Endothelial cell of umbilical vein (primary cell): Measurements from ENCODE around the gene TSR1. TPM values are rescaled to one million over a fixed set of nuclear protein-coding genes. Genes with fewer than 3 reads are reported as not detected.

Experiments
- BruUV-seq: library from RNA; stranded (reverse); fragments of 400-500 nt; replicated peaks from 2 replicates; lab custom pipeline; 2021; lab: Mats Ljungman, UMichigan
- CTCF ChIA-PET: fragments of 300-600, 350-600 bp; sonication (Branson Sonifier 250); formaldehyde crosslinking; loops from one replicate; lab custom pipeline; 2021; ENCODE audit warnings: antibody characterized with exemption, inconsistent platforms; lab: Charles Lee
- POLR2A ChIA-PET: fragments of 300-600, 350-600 bp; sonication (Branson Sonifier 250); formaldehyde crosslinking; loops from one replicate; lab custom pipeline; 2021; ENCODE audit warnings: antibody characterized with exemption, inconsistent platforms; lab: Charles Lee
- DNase-seq: peaks from one replicate; pipeline ENCODE4 v3.0.0-alpha.2; 2011; ENCODE audit warnings: low read depth, low spot score
- FAIRE-seq: peaks from 2 replicates; lab custom pipeline; 2011; peaks lifted over from hg19 to GRCh38; lab: Jason Lieb, UNC
- H2AFZ ChIP-seq: 2 replicates; pipeline ENCODE4 v1.6.0; 2012; ENCODE audit warnings: low read depth, low read length, control low read depth, inconsistent platforms
- H3K27ac ChIP-seq: 2 replicates; pipeline ENCODE4 v1.5.1; 2011; ENCODE audit warnings: low read depth, mild to moderate bottlenecking, control low read depth, low read length, moderate library complexity; ENCODE audit not compliant: insufficient read depth
- H3K27me3 ChIP-seq, 2 experiments: 2 replicates each; pipeline versions ENCODE4 v1.6.0 to v1.6.1; 2011; ENCODE audit warnings: low read length in 2 of 2, mixed read lengths in 1 of 2; ENCODE audit not compliant: control insufficient read depth in 2 of 2, insufficient read depth in 2 of 2
- H3K36me3 ChIP-seq, 2 experiments: 2 replicates in 1 of 2; 3 replicates in 1 of 2; pipeline ENCODE4 v1.5.1; 2011; ENCODE audit warnings: low read length in 2 of 2, mild to moderate bottlenecking in 1 of 2, moderate library complexity in 1 of 2; ENCODE audit not compliant: control insufficient read depth in 2 of 2, insufficient read depth in 2 of 2; ENCODE audit errors: extremely low read depth in 1 of 2
- H3K4me1 ChIP-seq: 3 replicates; pipeline ENCODE4 v1.5.1; 2011; ENCODE audit warnings: mild to moderate bottlenecking, low read length; ENCODE audit not compliant: control insufficient read depth, insufficient read depth; ENCODE audit errors: extremely low read depth
- H3K4me2 ChIP-seq: 2 replicates; pipeline ENCODE4 v1.6.1; 2011; ENCODE audit warnings: low read length, control low read depth, mixed read lengths; ENCODE audit not compliant: insufficient read depth
- H3K4me3 ChIP-seq, 3 experiments: fragments of 200-600 bp in 1 of 3; sonication (generic), shearing (Covaris generic) in 1 of 3; replicated peaks in 1 of 3; 2 replicates each; pipeline ENCODE4 v1.5.1; 2011 to 2016; ENCODE audit warnings: control low read depth in 3 of 3, low read length in 3 of 3, mild to moderate bottlenecking in 2 of 3, inconsistent platforms in 1 of 3, low read depth in 1 of 3, moderate library complexity in 1 of 3; ENCODE audit not compliant: insufficient read depth in 1 of 3
- H3K79me2 ChIP-seq: 2 replicates; pipeline ENCODE4 v1.6.0; 2012; ENCODE audit warnings: low read length, inconsistent platforms; ENCODE audit not compliant: control insufficient read depth, insufficient read depth
- H3K9ac ChIP-seq: replicated peaks from 2 replicates; pipeline ENCODE3; 2011; ENCODE audit warnings: low read length, control low read depth; ENCODE audit not compliant: insufficient read depth; ENCODE audit errors: extremely low read depth
- H3K9me1 ChIP-seq: replicated peaks from 3 replicates; pipeline ENCODE4 v1.6.0; 2011; ENCODE audit warnings: mild to moderate bottlenecking, low read length; ENCODE audit not compliant: control insufficient read depth, insufficient read depth; ENCODE audit errors: extremely low read depth
- H3K9me3 ChIP-seq: replicated peaks from 2 replicates; pipeline ENCODE4 v1.5.1; 2012; ENCODE audit warnings: low read length, inconsistent platforms; ENCODE audit not compliant: control insufficient read depth, insufficient read depth
- H4K20me1 ChIP-seq: replicated peaks from 2 replicates; pipeline ENCODE3; 2011; ENCODE audit warnings: mild to moderate bottlenecking, low read length; ENCODE audit not compliant: control insufficient read depth, insufficient read depth; ENCODE audit errors: extremely low read depth
- CTCF ChIP-seq, 2 donors: IDR thresholded peaks; 1 replicate in 1 of 2; 2 replicates in 1 of 2; pipeline ENCODE4 v1.5.1; 2011; ENCODE audit warnings: low read length in 2 of 2, mild to moderate bottlenecking in 2 of 2, moderate library complexity in 2 of 2, control low read depth in 1 of 2, inconsistent platforms in 1 of 2, low read depth in 1 of 2; ENCODE audit not compliant: insufficient read depth in 1 of 2; ENCODE audit errors: extremely low read depth in 1 of 2
- EZH2 ChIP-seq: IDR thresholded peaks from 2 replicates; pipeline ENCODE4 v1.6.1; 2012; ENCODE audit warnings: borderline replicate concordance, low read depth, mild to moderate bottlenecking, moderate library complexity, low read length, inconsistent platforms; ENCODE audit not compliant: severe bottlenecking
- FOS ChIP-seq: IDR thresholded peaks from 2 replicates; pipeline ENCODE4 v1.6.1; 2011; ENCODE audit warnings: mild to moderate bottlenecking, low read length, moderate library complexity, borderline replicate concordance; ENCODE audit not compliant: insufficient read depth
- GATA2 ChIP-seq: IDR thresholded peaks from 2 replicates; pipeline ENCODE4 v1.7.0; 2011; ENCODE audit warnings: low read depth, mild to moderate bottlenecking, moderate library complexity, mixed read lengths, low read length; ENCODE audit not compliant: insufficient read length, insufficient read depth
- JUN ChIP-seq: IDR thresholded peaks from 2 replicates; pipeline ENCODE4 v1.6.1; 2011; ENCODE audit warnings: borderline replicate concordance, low read depth; ENCODE audit not compliant: insufficient read length, insufficient read depth
- MAX ChIP-seq: IDR thresholded peaks from 2 replicates; pipeline ENCODE4 v1.6.1; 2011; ENCODE audit not compliant: insufficient read depth, insufficient read length
- MYC ChIP-seq: IDR thresholded peaks from one replicate; pipeline ENCODE4 v1.6.1; 2011; ENCODE audit warnings: mild to moderate bottlenecking, low read depth, low read length
- POLR2A ChIP-seq: IDR thresholded peaks from 2 replicates; pipeline ENCODE4 v1.6.1; 2012; ENCODE audit warnings: low read depth, mild to moderate bottlenecking, control low read depth, low read length
- POLR2AphosphoS5 ChIP-seq: IDR thresholded peaks from 2 replicates; pipeline ENCODE4 v1.6.1; 2012; ENCODE audit warnings: low read depth, mild to moderate bottlenecking, control low read depth, low read length, moderate library complexity; ENCODE audit not compliant: insufficient read depth
- dilution Hi-C: fragments of 300-500 bp; cut with MboI; formaldehyde crosslinking; loops from one replicate; pipeline ENCODE4 v1.15.0; 2019; ENCODE audit warnings: low sequenced_read_pairs; ENCODE audit not compliant: extremely low pct_ligation_motif_present
- intact Hi-C: fragments of 100-400 bp; cut with micrococcal nuclease; formaldehyde crosslinking; loops from one replicate; pipeline ENCODE4 v1.10.0; 2022
- polyA plus RNA-seq, 4 experiments: library from polyadenylated mRNA; depleted of rRNA in 3 of 4; stranded (reverse) in 3 of 4; unstranded in 1 of 4; fragments of >200 nt; gene quantifications; 2 replicates each; pipeline versions ENCODE4 v1.2.1 to v1.2.3, GENCODE V29; 2011 to 2012; ENCODE audit warnings: missing spikeins in 1 of 4
- small RNA-seq: library from RNA; depleted of rRNA; stranded (forward); fragments of <200 nt; gene quantifications from one replicate; pipeline ENCODE3, GENCODE V24; 2012; ENCODE audit warnings: low replicate concordance, low read depth; ENCODE audit not compliant: insufficient read depth, insufficient read length
- total RNA-seq: library from RNA; stranded (reverse); gene quantifications from 2 replicates; pipeline ENCODE4 v1.2.3, GENCODE V29; 2021

The TSR1 gene
- total and polyA plus RNA-seq, 2 donors (not counting 3 experiments of a cell fraction or from before 2014, with no cell fraction given): 6.2 to 39.9 TPM

- FAIRE-seq: no peak
- H2AFZ ChIP-seq: no peak overlapping the region
- H3K36me3 ChIP-seq: peaks cover 5 to 6% of the 10 kb centered on the region in 2 experiments
- intact Hi-C loops (no loop called here), dilution Hi-C loops (no loop called here)
- H3K4me2 ChIP-seq: no peak overlapping the region
- H3K27ac ChIP-seq: no peak overlapping the region
- no peaks in the 10 kb centered on the region for H3K79me2 ChIP-seq
- TF ChIP-seq FOS (no peak), GATA2 (no peak), MYC (no peak), MAX (no peak), EZH2 (no peak), CTCF (IDR thresholded peaks at IDR 0.05; ENCODE audit: extremely low read depth in 1 of 2, insufficient read depth in 1 of 2, low read depth in 1 of 2, low read length in 2 of 2) (no peak), POLR2AphosphoS5 (no peak), JUN (no peak), POLR2A (no peak)
- H3K9ac ChIP-seq: no peak overlapping the region
- no peak for DNase-seq
- no peaks in the 10 kb centered on the region for H4K20me1 ChIP-seq
- H3K4me1 ChIP-seq: no peaks in the 10 kb centered on the region
- CTCF ChIA-PET: no interaction called here
- no peaks in the 10 kb centered on the region for H3K27me3 ChIP-seq
- POLR2A ChIA-PET: no interaction called here
- no peaks in the 10 kb centered on the region for H3K9me1 ChIP-seq
- no TSS peak for BruUV-seq
- no peaks in the 10 kb centered on the region for H3K9me3 ChIP-seq
- no peak overlapping the region for H3K4me3 ChIP-seq
Measured at GRCh38 chr17:2274414-2274813, 61.8 kb downstream of the TSR1 start.

Small RNA genes lying within 50 kb of the gene (small RNA-seq; reads per million reads assigned to genes)
- gene AC006435.3 (not detected), gene SNORD91A (27.4 reads per million, percentile 85 among the genes with 10 or more reads in this experiment), gene SNORD91B (4.6 reads per million, percentile 34 among the genes with 10 or more reads in this experiment)

Other genes starting within 250 kb of the TSR1 start
- 42.2 and 43.0 TPM in 2 replicates for gene SMG6, start 32.7 kb downstream of the TSR1 start, total RNA-seq
- gene SMG6, start 32.7 kb downstream of the TSR1 start, polyA plus RNA-seq: 39.1 and 40.1 TPM in 2 replicates
- 19.4 and 20.1 TPM in 2 replicates for gene SRR, start 32.5 kb downstream of the TSR1 start, total RNA-seq
- gene SRR, start 32.5 kb downstream of the TSR1 start, polyA plus RNA-seq: 13.7 and 14.5 TPM in 2 replicates
- gene SGSM2, start 1.0 kb upstream of the TSR1 start, total RNA-seq: 61.6 and 64.3 TPM in 2 replicates
- 94.5 and 122 TPM in 2 replicates for gene SGSM2, start 1.0 kb upstream of the TSR1 start, polyA plus RNA-seq
- gene MNT, start 64.6 kb upstream of the TSR1 start, total RNA-seq: 21.6 TPM in 2 replicates
- gene MNT, start 64.6 kb upstream of the TSR1 start, polyA plus RNA-seq: 4.1 and 6.6 TPM in 2 replicates
- gene METTL16, start 175.4 kb upstream of the TSR1 start, total RNA-seq: 22.9 and 24.7 TPM in 2 replicates
- gene METTL16, start 175.4 kb upstream of the TSR1 start, polyA plus RNA-seq: 8.4 and 11.0 TPM in 2 replicates